HEK293T (cell line): ENCODE measurements around the gene SRMS.
"Not testable (repeated sequence)": the region's sequence is repeated elsewhere in the genome, so short reads cannot be mapped to it uniquely, and the experiment has no call there.

Source experiments
- CTCF ChIA-PET: fragments of 350-600 bp; formaldehyde crosslinking; extraction: SDS; loops from one replicate; lab custom pipeline; 2021; ENCODE audit warnings: antibody characterized with exemption, inconsistent platforms; lab: Yijun Ruan, JAX
- POLR2A ChIA-PET: fragments of 350-600 bp; formaldehyde crosslinking; extraction: SDS; loops from one replicate; lab custom pipeline; 2020; ENCODE audit warnings: antibody characterized with exemption, inconsistent platforms; lab: Yijun Ruan, JAX
- DNase-seq: peaks from one replicate; pipeline ENCODE4 v3.0.0; 2012; ENCODE audit warnings: mixed read lengths; ENCODE audit errors: extremely low spot score
- ARNT ChIP-seq: fragments of 450-650 bp; IDR thresholded peaks from 2 replicates; pipeline ENCODE4 v1.6.1; 2017; ENCODE audit warnings: mild to moderate bottlenecking
- BHLHE40 ChIP-seq: fragments of 450-650 bp; IDR thresholded peaks from 2 replicates; pipeline ENCODE4 v1.6.1; 2016; ENCODE audit warnings: mild to moderate bottlenecking, moderate library complexity, borderline replicate concordance
- CTBP1 ChIP-seq: fragments of 450-650 bp; IDR thresholded peaks from 2 replicates; pipeline ENCODE4 v1.6.1; 2016; ENCODE audit warnings: borderline replicate concordance
- ELF4 ChIP-seq: fragments of 450-650 bp; IDR thresholded peaks from 2 replicates; pipeline ENCODE4 v1.6.1; 2017; ENCODE audit warnings: antibody characterized with exemption
- FOXA1 ChIP-seq: fragments of 450-650 bp; IDR thresholded peaks from 2 replicates; pipeline ENCODE4 v1.6.1; 2016; ENCODE audit warnings: mild to moderate bottlenecking
- FOXK2 ChIP-seq: fragments of 450-650 bp; IDR thresholded peaks from 2 replicates; pipeline ENCODE4 v1.6.1; 2016; ENCODE audit warnings: mild to moderate bottlenecking
- FOXM1 ChIP-seq: fragments of 450-650 bp; IDR thresholded peaks from 2 replicates; pipeline ENCODE4 v1.6.1; 2017; ENCODE audit warnings: mild to moderate bottlenecking, borderline replicate concordance
- HDGF ChIP-seq: fragments of 450-650 bp; IDR thresholded peaks from 2 replicates; pipeline ENCODE4 v1.6.1; 2017; ENCODE audit warnings: antibody characterized with exemption, borderline replicate concordance
- L3MBTL2 ChIP-seq: fragments of 450-650 bp; conservative IDR thresholded peaks from 2 replicates; pipeline ENCODE4 v1.6.1; 2016; ENCODE audit warnings: mild to moderate bottlenecking
- LEF1 ChIP-seq: fragments of 450-650 bp; IDR thresholded peaks from 2 replicates; pipeline ENCODE4 v1.6.1; 2017; ENCODE audit warnings: mild to moderate bottlenecking, borderline replicate concordance
- NFRKB ChIP-seq: fragments of 450-650 bp; IDR thresholded peaks from 2 replicates; pipeline ENCODE4 v1.6.1; 2016; ENCODE audit warnings: mild to moderate bottlenecking, moderate library complexity
- SP1 ChIP-seq: fragments of 450-650 bp; IDR thresholded peaks from 2 replicates; pipeline ENCODE4 v1.6.1; 2017
- SUZ12 ChIP-seq: fragments of 450-650 bp; IDR thresholded peaks from 2 replicates; pipeline ENCODE4 v1.6.1; 2016; ENCODE audit warnings: mild to moderate bottlenecking
- TARDBP ChIP-seq: fragments of 450-650 bp; IDR thresholded peaks from 2 replicates; pipeline ENCODE4 v1.6.1; 2016
- ZNF384 ChIP-seq: fragments of 450-650 bp; IDR thresholded peaks from 2 replicates; pipeline ENCODE4 v1.6.1; 2016
- TF ChIP-seq, protein P1 (sequence below): fragments of 450-650 bp; IDR thresholded peaks from 2 replicates; pipeline ENCODE4 v1.6.1; 2016

The SRMS gene

DNA sequence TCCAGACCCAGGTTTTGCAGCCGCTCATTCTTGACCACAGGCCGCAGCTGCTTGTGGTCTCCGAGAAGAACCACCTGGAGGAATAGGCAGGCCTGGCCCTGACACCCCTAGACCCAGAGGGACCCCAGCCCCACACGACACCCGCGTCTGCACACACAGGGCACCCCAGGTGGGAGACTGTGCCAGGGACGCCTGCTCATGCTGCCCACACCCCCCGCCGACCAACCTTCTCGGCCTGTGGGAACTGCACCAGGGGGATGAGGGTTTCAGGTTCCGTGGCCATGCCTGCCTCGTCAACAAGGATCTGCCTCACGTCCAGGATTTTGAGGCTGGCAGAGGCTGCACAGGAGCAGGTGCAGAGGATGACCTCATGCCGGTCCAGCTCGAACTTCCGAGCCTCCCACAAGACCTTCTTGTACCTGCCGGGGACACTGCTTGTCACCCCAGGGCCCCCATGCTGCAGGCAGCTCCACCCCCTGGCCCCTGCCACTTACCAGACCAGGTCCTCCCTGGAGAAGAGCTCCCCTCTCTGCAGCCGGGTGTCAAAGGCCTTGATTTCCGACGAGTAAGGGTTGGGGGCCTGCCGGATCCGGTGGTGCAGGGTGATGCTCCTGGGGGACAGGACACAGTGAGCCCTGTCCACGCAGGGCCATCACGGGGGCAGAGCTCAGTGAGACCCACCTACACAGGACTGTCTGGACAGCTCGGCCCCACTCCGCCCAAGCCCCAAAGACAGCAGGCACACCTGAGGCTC, 13.5 kb upstream of the SRMS start:
- ChIA-PET CTCF (no interaction called here), POLR2A (interaction anchor here (2.2 kb wide), 1 partner anchor 13 kb away, joined by 6 read pairs; the partner anchor contains the start of gene HELZ2)
- TF ChIP-seq FOXA1 (no peak), NFRKB (no peak), FOXM1 (no peak), SP1 (no peak), BHLHE40 (no peak), LEF1 (no peak), ELF4 (no peak), SUZ12 (no peak), ZNF384 (no peak), CTBP1 (no peak)
- TF ChIP-seq, protein P1, sequence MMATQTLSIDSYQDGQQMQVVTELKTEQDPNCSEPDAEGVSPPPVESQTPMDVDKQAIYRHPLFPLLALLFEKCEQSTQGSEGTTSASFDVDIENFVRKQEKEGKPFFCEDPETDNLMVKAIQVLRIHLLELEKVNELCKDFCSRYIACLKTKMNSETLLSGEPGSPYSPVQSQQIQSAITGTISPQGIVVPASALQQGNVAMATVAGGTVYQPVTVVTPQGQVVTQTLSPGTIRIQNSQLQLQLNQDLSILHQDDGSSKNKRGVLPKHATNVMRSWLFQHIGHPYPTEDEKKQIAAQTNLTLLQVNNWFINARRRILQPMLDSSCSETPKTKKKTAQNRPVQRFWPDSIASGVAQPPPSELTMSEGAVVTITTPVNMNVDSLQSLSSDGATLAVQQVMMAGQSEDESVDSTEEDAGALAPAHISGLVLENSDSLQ: no peak
- no peak for DNase-seq

DNA sequence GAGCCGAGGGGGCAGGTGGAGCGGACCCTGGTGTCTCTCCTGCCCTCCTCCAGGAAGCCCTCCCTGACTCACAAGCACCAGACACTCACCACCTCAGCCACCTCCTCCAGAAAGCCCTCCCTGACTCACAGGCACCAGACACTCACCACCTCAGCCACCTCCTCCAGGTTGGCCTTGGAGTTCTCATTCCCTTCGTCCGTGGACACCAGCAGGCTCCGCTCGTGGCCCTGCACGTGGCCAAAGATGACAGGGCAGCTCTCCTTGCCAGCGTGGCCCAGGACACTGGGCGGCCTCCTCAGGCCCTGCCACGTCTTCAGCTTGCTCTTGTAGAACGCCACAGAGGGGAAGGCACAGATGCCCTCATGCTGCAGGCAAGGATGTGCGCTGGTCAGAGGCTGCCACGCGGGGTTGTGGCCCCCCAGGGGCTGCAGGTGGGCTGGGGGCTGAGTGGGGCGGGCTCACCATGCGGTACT, 12.8 kb upstream of the SRMS start:
- DNase-seq: no peak
- POLR2A ChIA-PET: no interaction called here
- TF ChIP-seq ZNF384: no peak
- TF ChIP-seq SUZ12: no peak
- no peak for TF ChIP-seq CTBP1
- no peak for TF ChIP-seq BHLHE40
- TF ChIP-seq TARDBP: no peak
- TF ChIP-seq HDGF: no peak
- TF ChIP-seq LEF1: no peak
- TF ChIP-seq L3MBTL2: no peak
- no peak for TF ChIP-seq FOXM1
- TF ChIP-seq ELF4: no peak
- TF ChIP-seq NFRKB: no peak
- no peak for TF ChIP-seq ARNT
- TF ChIP-seq, protein P1: no peak
- no peak for TF ChIP-seq FOXA1
- CTCF ChIA-PET: no interaction called here

DNA sequence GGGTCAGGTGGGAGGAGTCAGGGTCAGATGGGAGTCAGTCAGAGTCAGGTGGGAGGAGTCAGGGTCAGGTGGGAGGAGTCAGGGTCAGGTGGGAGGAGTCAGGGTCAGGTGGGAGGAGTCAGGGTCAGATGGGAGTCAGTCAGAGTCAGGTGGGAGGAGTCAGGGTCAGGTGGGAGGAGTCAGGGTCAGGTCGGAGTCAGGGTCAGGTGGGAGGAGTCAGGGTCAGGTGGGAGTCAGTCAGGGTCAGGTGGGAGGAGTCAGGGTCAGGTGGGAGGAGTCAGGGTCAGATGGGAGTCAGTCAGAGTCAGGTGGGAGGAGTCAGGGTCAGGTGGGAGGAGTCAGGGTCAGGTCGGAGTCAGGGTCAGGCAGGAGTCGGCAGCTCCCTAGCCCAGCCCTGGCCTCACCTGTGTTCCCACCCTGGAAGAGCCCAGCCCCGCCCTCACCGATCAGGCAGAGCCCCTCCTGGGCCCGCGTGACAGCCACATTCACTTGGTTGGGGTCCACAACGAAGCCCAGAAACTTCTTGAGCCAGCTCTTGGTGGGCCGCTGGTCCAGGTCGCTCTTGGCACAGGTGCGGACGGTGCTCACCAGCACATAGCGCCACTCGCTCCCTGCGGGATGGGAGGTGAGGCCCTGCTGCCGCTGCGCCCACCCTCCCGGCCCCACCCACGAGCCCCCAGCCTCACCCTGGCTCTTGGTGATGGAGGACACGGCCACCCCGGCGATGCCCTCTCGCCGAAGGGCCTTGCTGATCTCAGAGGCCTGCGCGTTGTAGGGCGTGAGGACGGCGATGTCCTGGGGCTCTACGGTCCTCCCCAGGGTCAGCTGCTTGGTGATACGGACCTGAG, 12.2 kb upstream of the SRMS start:
- DNase-seq, CTCF ChIA-PET, POLR2A ChIA-PET: not testable (repeated sequence)

DNA sequence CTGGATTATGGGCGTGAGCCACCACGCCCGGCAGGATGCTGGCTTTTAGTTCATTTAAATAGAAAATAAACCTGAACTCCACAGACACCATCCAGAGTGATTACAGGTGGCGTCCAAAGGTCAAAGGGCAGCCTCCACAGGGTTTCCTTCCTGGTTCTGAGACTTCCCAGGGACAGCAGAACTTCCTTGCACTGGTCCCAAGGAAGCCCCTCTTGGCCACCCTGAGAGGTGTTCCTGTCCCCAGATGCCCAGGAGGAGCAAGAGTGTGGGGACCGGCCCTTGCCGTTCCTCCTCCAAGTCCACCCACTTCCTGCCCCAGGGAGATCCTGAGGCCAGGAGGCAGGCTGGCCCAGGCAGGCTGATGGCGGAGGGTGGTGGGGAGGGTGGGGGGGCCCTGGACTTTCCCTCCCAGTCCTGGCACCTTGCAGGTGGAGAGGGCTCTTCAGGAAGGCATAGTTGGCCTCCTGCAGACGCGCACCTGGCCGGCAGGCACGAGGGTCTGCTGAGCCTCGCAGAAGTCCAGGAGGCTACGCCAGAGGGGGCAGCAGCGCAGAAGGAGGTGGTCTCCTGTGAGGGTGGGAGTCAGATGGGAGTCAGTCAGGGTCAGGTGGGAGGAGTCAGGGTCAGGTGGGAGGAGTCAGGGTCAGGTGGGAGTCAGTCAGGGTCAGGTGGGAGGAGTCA, 11.4 kb upstream of the SRMS start:
- POLR2A ChIA-PET: no interaction called here
- no peak for DNase-seq
- TF ChIP-seq FOXM1: no peak
- no peak for TF ChIP-seq BHLHE40
- TF ChIP-seq FOXK2: no peak
- no peak for TF ChIP-seq CTBP1
- TF ChIP-seq LEF1: no peak
- no peak for TF ChIP-seq ELF4
- no peak for TF ChIP-seq TARDBP
- no peak for TF ChIP-seq HDGF
- no peak for TF ChIP-seq SUZ12
- TF ChIP-seq, protein P1: no peak
- no peak for TF ChIP-seq NFRKB
- CTCF ChIA-PET: no interaction called here

DNA sequence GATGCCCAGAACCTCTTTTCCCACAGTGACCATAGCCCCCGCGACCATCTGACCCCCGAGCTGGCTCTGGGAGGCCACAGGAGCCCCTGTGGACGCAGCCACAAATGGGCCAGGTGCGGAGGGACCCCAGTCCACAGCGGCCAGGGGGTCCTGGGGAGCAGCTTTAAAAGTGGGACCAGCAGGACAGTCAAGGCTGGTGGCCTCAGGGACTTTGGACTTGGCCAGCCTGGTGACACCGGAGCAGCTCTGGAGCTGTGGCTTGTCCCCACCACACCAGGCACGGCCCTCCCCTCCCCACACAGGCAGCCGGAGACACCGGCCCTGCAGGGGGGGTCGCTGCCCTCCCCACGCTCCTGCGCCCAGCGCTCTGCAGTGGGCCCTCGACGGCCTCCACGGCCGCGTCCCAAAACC, 9.9 kb upstream of the SRMS start:
- no peak for DNase-seq
- ChIA-PET CTCF (interaction anchor here (0.7 kb wide), 1 partner anchor 101 kb away, joined by 3 read pairs; the partner anchor contains the start of gene RTEL1), POLR2A (interaction anchor here (1.1 kb wide), 1 partner anchor 17 kb away, joined by 3 read pairs; no protein-coding TSS in a partner anchor)
- TF ChIP-seq FOXA1 (no peak), CTBP1 (no peak), FOXK2 (no peak), BHLHE40 (no peak), SP1 (no peak), FOXM1 (no peak), ELF4 (no peak), SUZ12 (no peak), TARDBP (no peak), ARNT (no peak), ZNF384 (no peak), L3MBTL2 (no peak)
- TF ChIP-seq, protein P1: no peak
